ENCODE results near the gene RNASE7.

Gene RNASE7

DNA sequence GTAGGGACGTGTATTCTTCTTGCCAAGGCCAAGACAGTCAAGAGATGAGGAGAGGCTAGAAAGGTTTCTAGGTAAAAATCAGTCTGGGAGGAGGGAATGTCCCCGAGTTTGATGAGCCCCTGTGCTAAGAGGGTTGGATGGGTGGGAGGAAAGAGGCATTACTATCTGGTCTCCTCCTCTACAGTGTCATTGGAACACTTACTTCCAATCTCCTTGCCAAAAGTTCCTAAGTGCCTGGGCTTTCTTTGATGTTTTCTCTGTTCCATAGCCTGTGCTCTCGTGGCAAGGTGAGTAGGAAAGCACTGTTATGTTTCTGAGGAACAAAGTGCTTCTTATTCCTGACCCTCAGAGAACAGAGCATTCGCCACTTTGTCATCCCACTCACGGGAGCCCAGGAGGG lies 7.5 kb upstream of the RNASE7 start, which contains the start of gene RNASE13 (continued):
- no peak for TF ChIP-seq ZFP41 (tag by site-specific recombination; IDR thresholded peaks at IDR 0.05; ENCODE audit: borderline replicate concordance)

DNA sequence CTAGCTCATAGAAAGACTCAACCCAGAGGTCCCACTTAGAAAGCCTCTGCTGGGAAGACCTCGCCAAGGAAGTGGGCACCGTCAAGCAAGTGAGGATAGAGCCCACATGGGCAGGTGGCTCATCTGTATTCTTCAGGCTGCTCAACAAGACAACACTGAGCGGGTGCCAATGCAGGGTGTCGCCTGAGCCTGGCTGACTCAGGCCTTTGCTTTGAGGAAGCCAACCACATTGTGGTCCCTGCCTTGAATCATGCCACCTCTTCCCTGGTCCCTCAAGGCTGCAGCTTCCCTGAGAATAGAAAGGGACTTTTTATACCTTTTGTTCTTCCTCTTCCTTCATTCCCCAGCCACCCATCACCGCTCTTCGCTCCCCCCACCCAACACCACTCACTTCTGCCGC lies 5.4 kb upstream of the RNASE7 start:
- Histone ChIP-seq H3K9me3 (ENCODE audit: control insufficient read depth, insufficient read depth, low read depth, low read length) (no peaks in the 10 kb centered on the region), H3K36me3 (ENCODE audit: control insufficient read depth in 2 of 2, insufficient read depth in 1 of 2, low read length in 2 of 2) (no peaks in the 10 kb centered on the region), H3K4me3 (ENCODE audit: low read depth, low read length) (no peak overlapping the region), H3K4me1 (ENCODE audit: control insufficient read depth, insufficient read depth, low read length) (no peaks in the 10 kb centered on the region), H3K27ac (ENCODE audit: extremely low read depth, low read depth, low read length) (no peak overlapping the region)
- TF ChIP-seq GLI2 (tag by site-specific recombination; IDR thresholded peaks at IDR 0.05; ENCODE audit: borderline replicate concordance, low read depth) (no peak), ZNF398 (tag by site-specific recombination; IDR thresholded peaks at IDR 0.05) (no peak), SALL2 (tag by site-specific recombination; IDR thresholded peaks at IDR 0.05; ENCODE audit: borderline replicate concordance) (no peak), MYNN (tag by site-specific recombination; IDR thresholded peaks at IDR 0.05; ENCODE audit: borderline replicate concordance) (no peak), ZNF707 (tag by site-specific recombination; IDR thresholded peaks at IDR 0.05) (no peak), SP3 (tag by site-specific recombination; IDR thresholded peaks at IDR 0.05) (no peak), ZNF19 (tag by site-specific recombination; IDR thresholded peaks at IDR 0.05; ENCODE audit: low read depth) (no peak), YY1 (tag by site-specific recombination; IDR thresholded peaks at IDR 0.05) (no peak), GLI4 (tag by site-specific recombination; IDR thresholded peaks at IDR 0.05) (no peak)
- TF ChIP-seq, protein P1, sequence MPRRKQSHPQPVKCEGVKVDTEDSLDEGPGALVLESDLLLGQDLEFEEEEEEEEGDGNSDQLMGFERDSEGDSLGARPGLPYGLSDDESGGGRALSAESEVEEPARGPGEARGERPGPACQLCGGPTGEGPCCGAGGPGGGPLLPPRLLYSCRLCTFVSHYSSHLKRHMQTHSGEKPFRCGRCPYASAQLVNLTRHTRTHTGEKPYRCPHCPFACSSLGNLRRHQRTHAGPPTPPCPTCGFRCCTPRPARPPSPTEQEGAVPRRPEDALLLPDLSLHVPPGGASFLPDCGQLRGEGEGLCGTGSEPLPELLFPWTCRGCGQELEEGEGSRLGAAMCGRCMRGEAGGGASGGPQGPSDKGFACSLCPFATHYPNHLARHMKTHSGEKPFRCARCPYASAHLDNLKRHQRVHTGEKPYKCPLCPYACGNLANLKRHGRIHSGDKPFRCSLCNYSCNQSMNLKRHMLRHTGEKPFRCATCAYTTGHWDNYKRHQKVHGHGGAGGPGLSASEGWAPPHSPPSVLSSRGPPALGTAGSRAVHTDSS (tag by site-specific recombination; IDR thresholded peaks at IDR 0.05) = no peak
- TF ChIP-seq, protein P2, sequence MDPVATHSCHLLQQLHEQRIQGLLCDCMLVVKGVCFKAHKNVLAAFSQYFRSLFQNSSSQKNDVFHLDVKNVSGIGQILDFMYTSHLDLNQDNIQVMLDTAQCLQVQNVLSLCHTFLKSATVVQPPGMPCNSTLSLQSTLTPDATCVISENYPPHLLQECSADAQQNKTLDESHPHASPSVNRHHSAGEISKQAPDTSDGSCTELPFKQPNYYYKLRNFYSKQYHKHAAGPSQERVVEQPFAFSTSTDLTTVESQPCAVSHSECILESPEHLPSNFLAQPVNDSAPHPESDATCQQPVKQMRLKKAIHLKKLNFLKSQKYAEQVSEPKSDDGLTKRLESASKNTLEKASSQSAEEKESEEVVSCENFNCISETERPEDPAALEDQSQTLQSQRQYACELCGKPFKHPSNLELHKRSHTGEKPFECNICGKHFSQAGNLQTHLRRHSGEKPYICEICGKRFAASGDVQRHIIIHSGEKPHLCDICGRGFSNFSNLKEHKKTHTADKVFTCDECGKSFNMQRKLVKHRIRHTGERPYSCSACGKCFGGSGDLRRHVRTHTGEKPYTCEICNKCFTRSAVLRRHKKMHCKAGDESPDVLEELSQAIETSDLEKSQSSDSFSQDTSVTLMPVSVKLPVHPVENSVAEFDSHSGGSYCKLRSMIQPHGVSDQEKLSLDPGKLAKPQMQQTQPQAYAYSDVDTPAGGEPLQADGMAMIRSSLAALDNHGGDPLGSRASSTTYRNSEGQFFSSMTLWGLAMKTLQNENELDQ (tag by site-specific recombination; IDR thresholded peaks at IDR 0.05; ENCODE audit: low read depth) = no peak
- TF ChIP-seq, protein P3, sequence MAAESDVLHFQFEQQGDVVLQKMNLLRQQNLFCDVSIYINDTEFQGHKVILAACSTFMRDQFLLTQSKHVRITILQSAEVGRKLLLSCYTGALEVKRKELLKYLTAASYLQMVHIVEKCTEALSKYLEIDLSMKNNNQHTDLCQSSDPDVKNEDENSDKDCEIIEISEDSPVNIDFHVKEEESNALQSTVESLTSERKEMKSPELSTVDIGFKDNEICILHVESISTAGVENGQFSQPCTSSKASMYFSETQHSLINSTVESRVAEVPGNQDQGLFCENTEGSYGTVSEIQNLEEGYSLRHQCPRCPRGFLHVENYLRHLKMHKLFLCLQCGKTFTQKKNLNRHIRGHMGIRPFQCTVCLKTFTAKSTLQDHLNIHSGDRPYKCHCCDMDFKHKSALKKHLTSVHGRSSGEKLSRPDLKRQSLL (tag by site-specific recombination; IDR thresholded peaks at IDR 0.05) = no peak
- TF ChIP-seq, protein P4, sequence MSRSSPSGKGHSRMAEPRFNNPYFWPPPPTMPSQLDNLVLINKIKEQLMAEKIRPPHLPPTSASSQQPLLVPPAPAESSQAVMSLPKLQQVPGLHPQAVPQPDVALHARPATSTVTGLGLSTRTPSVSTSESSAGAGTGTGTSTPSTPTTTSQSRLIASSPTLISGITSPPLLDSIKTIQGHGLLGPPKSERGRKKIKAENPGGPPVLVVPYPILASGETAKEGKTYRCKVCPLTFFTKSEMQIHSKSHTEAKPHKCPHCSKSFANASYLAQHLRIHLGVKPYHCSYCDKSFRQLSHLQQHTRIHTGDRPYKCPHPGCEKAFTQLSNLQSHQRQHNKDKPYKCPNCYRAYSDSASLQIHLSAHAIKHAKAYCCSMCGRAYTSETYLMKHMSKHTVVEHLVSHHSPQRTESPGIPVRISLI (tag by site-specific recombination; IDR thresholded peaks at IDR 0.05) = no peak
- ChIA-PET POLR2A (no interaction called here), CTCF (interaction anchor here (1.6 to 3.2 kb wide), 2 partner anchors 22 to 32 kb away, joined by 5 to 31 read pairs; no protein-coding TSS in a partner anchor)

DNA sequence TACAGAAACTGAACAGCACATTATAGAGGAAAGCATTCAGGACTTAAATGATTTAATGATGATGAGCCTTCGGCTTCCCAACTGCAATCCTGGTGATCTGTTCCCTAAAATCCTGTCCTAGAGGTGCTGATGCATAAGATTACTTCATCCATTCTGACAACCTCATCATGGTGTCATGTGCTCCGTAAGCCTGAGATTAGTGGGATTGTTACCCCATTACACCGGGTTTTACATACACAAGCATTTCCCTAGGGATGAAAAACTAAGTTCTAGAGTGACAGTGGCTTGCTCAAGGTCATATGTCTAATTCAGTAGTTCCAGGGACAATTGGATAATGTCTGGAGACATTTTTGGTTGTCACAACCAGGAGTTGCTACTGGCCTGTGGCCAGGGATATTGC lies 5.0 kb upstream of the RNASE7 start:
- Histone ChIP-seq H3K27ac (ENCODE audit: extremely low read depth, low read depth, low read length) (no peak overlapping the region), H3K36me3 (ENCODE audit: control insufficient read depth in 2 of 2, insufficient read depth in 1 of 2, low read length in 2 of 2) (no peaks in the 10 kb centered on the region), H3K9me3 (ENCODE audit: control insufficient read depth, insufficient read depth, low read depth, low read length) (no peaks in the 10 kb centered on the region), H3K4me3 (ENCODE audit: low read depth, low read length) (no peak overlapping the region), H3K4me1 (ENCODE audit: control insufficient read depth, insufficient read depth, low read length) (no peaks in the 10 kb centered on the region)
- ChIA-PET POLR2A (no interaction called here), CTCF (interaction anchor here (1.0 to 3.2 kb wide), 2 partner anchors 22 to 29 kb away, joined by 3 to 31 read pairs; no protein-coding TSS in a partner anchor)
- TF ChIP-seq ZSCAN23 (tag by site-specific recombination; IDR thresholded peaks at IDR 0.05) = no peak
- no peak for TF ChIP-seq OSR2 (tag by site-specific recombination; IDR thresholded peaks at IDR 0.05)
- no peak for TF ChIP-seq ZNF791 (tag by site-specific recombination; IDR thresholded peaks at IDR 0.05)
- TF ChIP-seq, protein P5, sequence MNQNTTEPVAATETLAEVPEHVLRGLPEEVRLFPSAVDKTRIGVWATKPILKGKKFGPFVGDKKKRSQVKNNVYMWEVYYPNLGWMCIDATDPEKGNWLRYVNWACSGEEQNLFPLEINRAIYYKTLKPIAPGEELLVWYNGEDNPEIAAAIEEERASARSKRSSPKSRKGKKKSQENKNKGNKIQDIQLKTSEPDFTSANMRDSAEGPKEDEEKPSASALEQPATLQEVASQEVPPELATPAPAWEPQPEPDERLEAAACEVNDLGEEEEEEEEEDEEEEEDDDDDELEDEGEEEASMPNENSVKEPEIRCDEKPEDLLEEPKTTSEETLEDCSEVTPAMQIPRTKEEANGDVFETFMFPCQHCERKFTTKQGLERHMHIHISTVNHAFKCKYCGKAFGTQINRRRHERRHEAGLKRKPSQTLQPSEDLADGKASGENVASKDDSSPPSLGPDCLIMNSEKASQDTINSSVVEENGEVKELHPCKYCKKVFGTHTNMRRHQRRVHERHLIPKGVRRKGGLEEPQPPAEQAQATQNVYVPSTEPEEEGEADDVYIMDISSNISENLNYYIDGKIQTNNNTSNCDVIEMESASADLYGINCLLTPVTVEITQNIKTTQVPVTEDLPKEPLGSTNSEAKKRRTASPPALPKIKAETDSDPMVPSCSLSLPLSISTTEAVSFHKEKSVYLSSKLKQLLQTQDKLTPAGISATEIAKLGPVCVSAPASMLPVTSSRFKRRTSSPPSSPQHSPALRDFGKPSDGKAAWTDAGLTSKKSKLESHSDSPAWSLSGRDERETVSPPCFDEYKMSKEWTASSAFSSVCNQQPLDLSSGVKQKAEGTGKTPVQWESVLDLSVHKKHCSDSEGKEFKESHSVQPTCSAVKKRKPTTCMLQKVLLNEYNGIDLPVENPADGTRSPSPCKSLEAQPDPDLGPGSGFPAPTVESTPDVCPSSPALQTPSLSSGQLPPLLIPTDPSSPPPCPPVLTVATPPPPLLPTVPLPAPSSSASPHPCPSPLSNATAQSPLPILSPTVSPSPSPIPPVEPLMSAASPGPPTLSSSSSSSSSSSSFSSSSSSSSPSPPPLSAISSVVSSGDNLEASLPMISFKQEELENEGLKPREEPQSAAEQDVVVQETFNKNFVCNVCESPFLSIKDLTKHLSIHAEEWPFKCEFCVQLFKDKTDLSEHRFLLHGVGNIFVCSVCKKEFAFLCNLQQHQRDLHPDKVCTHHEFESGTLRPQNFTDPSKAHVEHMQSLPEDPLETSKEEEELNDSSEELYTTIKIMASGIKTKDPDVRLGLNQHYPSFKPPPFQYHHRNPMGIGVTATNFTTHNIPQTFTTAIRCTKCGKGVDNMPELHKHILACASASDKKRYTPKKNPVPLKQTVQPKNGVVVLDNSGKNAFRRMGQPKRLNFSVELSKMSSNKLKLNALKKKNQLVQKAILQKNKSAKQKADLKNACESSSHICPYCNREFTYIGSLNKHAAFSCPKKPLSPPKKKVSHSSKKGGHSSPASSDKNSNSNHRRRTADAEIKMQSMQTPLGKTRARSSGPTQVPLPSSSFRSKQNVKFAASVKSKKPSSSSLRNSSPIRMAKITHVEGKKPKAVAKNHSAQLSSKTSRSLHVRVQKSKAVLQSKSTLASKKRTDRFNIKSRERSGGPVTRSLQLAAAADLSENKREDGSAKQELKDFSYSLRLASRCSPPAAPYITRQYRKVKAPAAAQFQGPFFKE (tag by site-specific recombination; IDR thresholded peaks at IDR 0.05; ENCODE audit: borderline replicate concordance) = no peak
- TF ChIP-seq ZNF792 (tag by site-specific recombination; IDR thresholded peaks at IDR 0.05) = no peak

Data from HEK293 (cell line).